ENCODE results near the gene SLC52A3. TPM values are rescaled to one million over a fixed set of nuclear protein-coding genes. Genes with fewer than 3 reads are reported as not detected.

SLC52A3 gene
- total RNA-seq, 1 donor from 2014 or later = 0.46 TPM

DNA sequence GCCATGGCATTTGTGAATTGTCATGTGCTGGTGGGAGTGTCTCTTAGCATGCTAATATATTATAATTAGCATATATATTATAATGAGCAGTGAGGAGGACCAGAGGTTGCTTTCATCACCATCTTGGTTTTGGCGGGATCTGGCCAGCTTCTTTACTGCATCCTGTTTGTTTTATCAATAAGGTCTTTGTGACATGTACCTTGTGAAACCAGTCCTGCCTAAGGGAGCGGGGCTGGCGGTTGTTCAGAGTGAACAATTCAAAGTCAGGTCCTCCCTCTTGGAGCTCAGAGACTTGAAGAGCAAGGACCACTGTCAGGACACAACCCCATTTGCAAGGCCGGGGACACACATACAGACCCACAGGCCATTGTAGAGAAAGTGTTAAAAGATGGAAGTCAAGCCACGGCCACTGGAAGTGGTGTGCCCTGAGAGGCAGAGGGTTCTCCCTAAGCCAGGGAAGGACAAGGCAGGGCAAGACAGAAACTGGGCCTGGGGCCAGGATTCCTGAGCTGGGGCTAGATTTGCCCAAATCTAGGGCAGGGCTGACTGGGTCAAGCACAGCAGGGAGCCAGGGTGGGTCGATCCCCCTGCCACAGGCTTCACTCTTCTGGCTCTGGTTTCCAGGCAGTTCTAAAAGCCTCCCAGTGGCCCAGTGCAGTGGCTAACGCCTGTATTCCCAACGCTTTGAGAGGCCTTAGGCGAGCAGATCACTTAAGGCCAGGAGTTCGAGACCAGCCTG is 14.2 kb downstream of the SLC52A3 start:
- TF ChIP-seq, protein P1, sequence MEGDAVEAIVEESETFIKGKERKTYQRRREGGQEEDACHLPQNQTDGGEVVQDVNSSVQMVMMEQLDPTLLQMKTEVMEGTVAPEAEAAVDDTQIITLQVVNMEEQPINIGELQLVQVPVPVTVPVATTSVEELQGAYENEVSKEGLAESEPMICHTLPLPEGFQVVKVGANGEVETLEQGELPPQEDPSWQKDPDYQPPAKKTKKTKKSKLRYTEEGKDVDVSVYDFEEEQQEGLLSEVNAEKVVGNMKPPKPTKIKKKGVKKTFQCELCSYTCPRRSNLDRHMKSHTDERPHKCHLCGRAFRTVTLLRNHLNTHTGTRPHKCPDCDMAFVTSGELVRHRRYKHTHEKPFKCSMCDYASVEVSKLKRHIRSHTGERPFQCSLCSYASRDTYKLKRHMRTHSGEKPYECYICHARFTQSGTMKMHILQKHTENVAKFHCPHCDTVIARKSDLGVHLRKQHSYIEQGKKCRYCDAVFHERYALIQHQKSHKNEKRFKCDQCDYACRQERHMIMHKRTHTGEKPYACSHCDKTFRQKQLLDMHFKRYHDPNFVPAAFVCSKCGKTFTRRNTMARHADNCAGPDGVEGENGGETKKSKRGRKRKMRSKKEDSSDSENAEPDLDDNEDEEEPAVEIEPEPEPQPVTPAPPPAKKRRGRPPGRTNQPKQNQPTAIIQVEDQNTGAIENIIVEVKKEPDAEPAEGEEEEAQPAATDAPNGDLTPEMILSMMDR (conservative IDR thresholded peaks at IDR 0.05; ENCODE audit: low read depth, low read length) = no peak
- no peak for DNase-seq (ENCODE audit: low read depth)
- H3K4me3 ChIP-seq (ENCODE audit: low read depth, low read length) = no peak overlapping the region

GRCh38 chr20:753136-753535 is 15.2 kb downstream of the SLC52A3 start:
- TF ChIP-seq, protein P1 (conservative IDR thresholded peaks at IDR 0.05; ENCODE audit: low read depth, low read length) = no peak
- DNase-seq (ENCODE audit: low read depth) = no peak
- H3K4me3 ChIP-seq (ENCODE audit: low read depth, low read length) = no peak overlapping the region

DNA sequence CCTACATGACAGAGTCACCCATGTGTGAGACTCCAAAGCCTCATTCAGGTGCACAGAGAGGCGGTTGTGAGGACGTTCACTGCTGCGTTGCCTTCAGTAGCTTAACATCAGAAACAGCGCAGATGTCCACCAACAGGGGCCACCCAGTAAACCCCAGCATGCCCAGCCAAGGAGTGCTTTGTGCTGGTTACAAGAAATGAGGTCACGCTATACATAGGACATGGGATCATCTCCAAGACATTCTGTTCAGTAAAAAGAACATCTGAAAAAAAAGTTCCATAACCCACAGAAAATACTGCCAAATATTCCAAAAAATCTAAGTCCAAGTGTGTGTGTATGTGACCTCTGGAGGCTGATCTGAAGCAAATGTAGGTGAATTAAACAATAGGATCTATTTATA is 16.0 kb downstream of the SLC52A3 start:
- TF ChIP-seq, protein P1 (conservative IDR thresholded peaks at IDR 0.05; ENCODE audit: low read depth, low read length) = no peak
- no peak overlapping the region for H3K4me3 ChIP-seq (ENCODE audit: low read depth, low read length)
- DNase-seq (ENCODE audit: low read depth) = no peak

GRCh38 chr20:751761-752160 is 16.5 kb downstream of the SLC52A3 start:
- TF ChIP-seq, protein P1 (conservative IDR thresholded peaks at IDR 0.05; ENCODE audit: low read depth, low read length) = no peak
- no peak for DNase-seq (ENCODE audit: low read depth)
- no peak overlapping the region for H3K4me3 ChIP-seq (ENCODE audit: low read depth, low read length)

GRCh38 chr20:750801-751200 is 17.5 kb downstream of the SLC52A3 start:
- DNase-seq (ENCODE audit: low read depth) = no peak
- TF ChIP-seq, protein P1 (conservative IDR thresholded peaks at IDR 0.05; ENCODE audit: low read depth, low read length) = no peak

GRCh38 chr20:745683-746301 is 22.5 kb downstream of the SLC52A3 start:
- H3K4me3 ChIP-seq (ENCODE audit: low read depth, low read length) = no peak overlapping the region
- TF ChIP-seq, protein P1 (conservative IDR thresholded peaks at IDR 0.05; ENCODE audit: low read depth, low read length) = no peak
- DNase-seq (ENCODE audit: low read depth) = no peak

More at GRCh38 chr20:750801-751200, 17.5 kb downstream of the SLC52A3 start:
- no peak overlapping the region for H3K4me3 ChIP-seq (ENCODE audit: low read depth, low read length)
